Spinal cord (tissue), 10 donors: ENCODE data around the gene C16orf90. TPM values are rescaled to one million over a fixed set of nuclear protein-coding genes. Genes with fewer than 3 reads are reported as not detected.

ENCODE experiments used
- DNase-seq, 6 donors: peaks; one replicate each; pipeline versions ENCODE4 v3.0.0 to v3.0.0-alpha.2; 2013 to 2015; ENCODE audit warnings: low spot score in 6 of 6, low read depth in 4 of 6
- H3K27ac ChIP-seq: one replicate; pipeline ENCODE4 v1.5.1; 2013; ENCODE audit warnings: low read depth, low read length, control low read depth
- H3K27me3 ChIP-seq: one replicate; pipeline ENCODE4 v1.6.1; 2013; ENCODE audit warnings: low read length; ENCODE audit not compliant: control insufficient read depth, insufficient read depth
- H3K36me3 ChIP-seq: one replicate; pipeline ENCODE4 v1.6.1; 2013; ENCODE audit warnings: low read length; ENCODE audit not compliant: control insufficient read depth, insufficient read depth
- H3K4me1 ChIP-seq: one replicate; pipeline ENCODE4 v1.6.1; 2013; ENCODE audit warnings: low read length; ENCODE audit not compliant: control insufficient read depth, insufficient read depth
- H3K4me3 ChIP-seq: one replicate; pipeline ENCODE4 v1.5.1; 2013; ENCODE audit warnings: low read depth, low read length, control low read depth
- H3K9me3 ChIP-seq: one replicate; pipeline ENCODE4 v1.6.1; 2013; ENCODE audit warnings: low read length; ENCODE audit not compliant: control insufficient read depth, insufficient read depth
- WGBS: methylation state at CpG from one replicate; pipeline ENCODE4 v1.1.5; 2013; ENCODE audit warnings: missing lambda C conversion rate; ENCODE audit not compliant: insufficient coverage; 5-methylcytosine and 5-hydroxymethylcytosine counted together
- polyA plus RNA-seq, 2 donors: library from polyadenylated mRNA; unstranded; fragments of 120-200 nt; gene quantifications; one replicate each; pipeline ENCODE4 v1.2.1, GENCODE V29; 2013; ENCODE audit not compliant: insufficient read length in 2 of 2
- small RNA-seq: library from RNA; depleted of rRNA; stranded (forward); fragments of <200 nt; gene quantifications from one replicate; pipeline ENCODE3, GENCODE V24; 2014; ENCODE audit warnings: low replicate concordance
- total RNA-seq, 2 donors: library from RNA; depleted of rRNA in 1 of 2; stranded (reverse); fragments of 120-200 nt in 1 of 2; fragments of >200 nt in 1 of 2; gene quantifications; one replicate each; pipeline versions ENCODE4 v1.2.3 to v1.2.4, GENCODE V29; 2013 to 2014
- donor health status: healthy.

C16orf90 gene
- total and polyA plus RNA-seq, 4 donors, result not detected

- Histone ChIP-seq H3K36me3 (no peaks in the 10 kb centered on the region), H3K27me3 (no peaks in the 10 kb centered on the region), H3K4me3 (peak overlapping the region; percentile 69), H3K9me3 (no peaks in the 10 kb centered on the region), H3K27ac (peak overlapping the region; percentile 65), H3K4me1 (peaks cover 28% of the 10 kb centered on the region)
- DNase-seq, result peak in 1 of 6 donors; percentile 15
- 4% methylated on average over 9 of the region's 10 CpGs for WGBS
Observed at GRCh38 chr16:3458852-3459361, 36.4 kb downstream of the C16orf90 start.

GRCh38 chr16:3458278-3458851 lies 36.9 kb downstream of the C16orf90 start:
- peak overlapping the region; percentile 69 for H3K4me3 ChIP-seq
- peaks cover 28% of the 10 kb centered on the region for H3K4me1 ChIP-seq
- WGBS, result under 1% methylated on average over 43 of the region's 47 CpGs
- H3K27ac ChIP-seq, result peak overlapping the region; percentile 65
- peak in 2 of 6 donors; percentile 26 to 33 for DNase-seq
- no peaks in the 10 kb centered on the region for H3K27me3 ChIP-seq
- no peaks in the 10 kb centered on the region for H3K36me3 ChIP-seq
- no peaks in the 10 kb centered on the region for H3K9me3 ChIP-seq

GRCh38 chr16:3457434-3458252 lies 37.6 kb downstream of the C16orf90 start:
- H3K4me3 ChIP-seq, result peak overlapping the region; percentile 69
- H3K27ac ChIP-seq, result peak overlapping the region; percentile 82
- H3K27me3 ChIP-seq, result no peaks in the 10 kb centered on the region
- H3K36me3 ChIP-seq, result peaks cover under 1% of the 10 kb centered on the region
- H3K4me1 ChIP-seq, result peaks cover 28% of the 10 kb centered on the region
- DNase-seq, result peak in 5 of 6 donors; percentile 82 to 97 (median 88)
- H3K9me3 ChIP-seq, result no peaks in the 10 kb centered on the region
- WGBS, result under 1% methylated on average over 80 of the region's 83 CpGs

- Histone ChIP-seq H3K4me3 (no peak overlapping the region), H3K9me3 (no peaks in the 10 kb centered on the region), H3K4me1 (peaks cover 18% of the 10 kb centered on the region), H3K27ac (no peak overlapping the region), H3K27me3 (no peaks in the 10 kb centered on the region), H3K36me3 (peaks cover 7% of the 10 kb centered on the region)
- WGBS, result 92% methylated on average over 5 of the region's 10 CpGs
- DNase-seq, result no peak
Observed at GRCh38 chr16:3454631-3455147, 40.6 kb downstream of the C16orf90 start.

- Histone ChIP-seq H3K9me3 (no peaks in the 10 kb centered on the region), H3K27me3 (no peaks in the 10 kb centered on the region), H3K4me3 (no peak overlapping the region), H3K36me3 (peaks cover 7% of the 10 kb centered on the region), H3K4me1 (peaks cover 18% of the 10 kb centered on the region), H3K27ac (no peak overlapping the region)
- no peak for DNase-seq
- 87% methylated on average over 4 of the region's 5 CpGs for WGBS
Observed at GRCh38 chr16:3454093-3454492, 41.2 kb downstream of the C16orf90 start.

- peak in 2 of 6 donors; percentile 56 to 57 for DNase-seq
- peak overlapping the region; percentile 64 for H3K4me3 ChIP-seq
- peaks cover 3% of the 10 kb centered on the region for H3K4me1 ChIP-seq
- WGBS, result 56% methylated on average over 5 of the region's 10 CpGs
- H3K36me3 ChIP-seq, result peaks cover 9% of the 10 kb centered on the region
- peak overlapping the region; percentile 72 for H3K27ac ChIP-seq
- H3K9me3 ChIP-seq, result peaks cover 5% of the 10 kb centered on the region
- H3K27me3 ChIP-seq, result no peaks in the 10 kb centered on the region
Observed at GRCh38 chr16:3444032-3444388, 51.3 kb downstream of the C16orf90 start.

Small RNAs within 50 kb of the gene (small RNA-seq; reads per million reads assigned to genes)
- gene MIR6126, result not detected

Other genes with a start within 250 kb of the C16orf90 start
- gene MEFV, start 238.9 kb downstream of the C16orf90 start, total RNA-seq, result 1 to 10 TPM in 1 of 2 donors, under 1 TPM in 1; 0.33 to 1.8 TPM
- under 1 TPM; 0.29 to 0.36 TPM for gene MEFV, start 238.9 kb downstream of the C16orf90 start, polyA plus RNA-seq
- 10 to 100 TPM; 34.5 to 44.8 TPM for gene ZNF263, start 212.0 kb downstream of the C16orf90 start, total RNA-seq
- gene ZNF263, start 212.0 kb downstream of the C16orf90 start, polyA plus RNA-seq, result 10 to 100 TPM; 30.0 to 30.2 TPM
- gene TIGD7, start 190.1 kb downstream of the C16orf90 start, total RNA-seq, result 10 to 100 TPM; 20.3 to 23.8 TPM
- gene TIGD7, start 190.1 kb downstream of the C16orf90 start, polyA plus RNA-seq, result 10 to 100 TPM; 12.0 to 14.0 TPM
- 10 to 100 TPM; 39.8 to 54.8 TPM for gene ZNF75A, start 190.0 kb downstream of the C16orf90 start, total RNA-seq
- 10 to 100 TPM; 40.5 to 53.6 TPM for gene ZNF75A, start 190.0 kb downstream of the C16orf90 start, polyA plus RNA-seq
- 1 to 10 TPM in 1 of 2 donors, under 1 TPM in 1; 0.55 to 1.3 TPM for gene OR2C1, start 139.6 kb downstream of the C16orf90 start, total RNA-seq
- gene OR2C1, start 139.6 kb downstream of the C16orf90 start, polyA plus RNA-seq, result under 1 TPM; 0.48 to 0.86 TPM
- 10 to 100 TPM in 1 of 2 donors, 1 to 10 TPM in 1; 9.7 to 16.1 TPM for gene ZSCAN32, start 94.5 kb downstream of the C16orf90 start, total RNA-seq
- 10 to 100 TPM; 17.7 to 18.2 TPM for gene ZSCAN32, start 94.5 kb downstream of the C16orf90 start, polyA plus RNA-seq
- 10 to 100 TPM in 1 of 2 donors, 1 to 10 TPM in 1; 8.6 to 15.8 TPM for gene ZNF174, start 94.3 kb downstream of the C16orf90 start, total RNA-seq
- 10 to 100 TPM; 13.3 to 15.2 TPM for gene ZNF174, start 94.3 kb downstream of the C16orf90 start, polyA plus RNA-seq
- gene ZNF597, start 52.0 kb downstream of the C16orf90 start, total RNA-seq, result 1 to 10 TPM; 4.2 to 5.0 TPM
- 1 to 10 TPM; 3.3 TPM for gene ZNF597, start 52.0 kb downstream of the C16orf90 start, polyA plus RNA-seq
- gene NAA60, start 51.8 kb downstream of the C16orf90 start, total RNA-seq, result 10 to 100 TPM; 14.8 to 18.5 TPM
- gene NAA60, start 51.8 kb downstream of the C16orf90 start, polyA plus RNA-seq, result 10 to 100 TPM; 65.3 to 71.3 TPM
- gene CLUAP1, start 5.5 kb upstream of the C16orf90 start, total RNA-seq, result 10 to 100 TPM; 29.0 to 50.7 TPM
- gene CLUAP1, start 5.5 kb upstream of the C16orf90 start, polyA plus RNA-seq, result 10 to 100 TPM; 42.1 to 50.4 TPM
- under 1 TPM; 0.59 to 0.88 TPM for gene NLRC3, start 81.9 kb upstream of the C16orf90 start, total RNA-seq
- 1 to 10 TPM; 2.3 to 3.3 TPM for gene NLRC3, start 81.9 kb upstream of the C16orf90 start, polyA plus RNA-seq
- gene SLX4, start 116.1 kb upstream of the C16orf90 start, total RNA-seq, result 1 to 10 TPM; 6.2 to 6.9 TPM
- 10 to 100 TPM; 10.5 to 15.7 TPM for gene SLX4, start 116.1 kb upstream of the C16orf90 start, polyA plus RNA-seq
- gene DNASE1, start 159.2 kb upstream of the C16orf90 start, total RNA-seq, result 10 to 100 TPM; 23.5 to 29.2 TPM
- 10 to 100 TPM; 24.2 to 37.6 TPM for gene DNASE1, start 159.2 kb upstream of the C16orf90 start, polyA plus RNA-seq
- 10 to 100 TPM; 68.1 to 68.4 TPM for gene TRAP1, start 222.0 kb upstream of the C16orf90 start, total RNA-seq
- gene TRAP1, start 222.0 kb upstream of the C16orf90 start, polyA plus RNA-seq, result 100 to 1,000 TPM in 1 of 2 donors, 10 to 100 TPM in 1; 97.3 to 142 TPM